Muscle of arm (tissue), 12 donors: ENCODE results near the gene PTPRN2. TPM values are rescaled to one million over a fixed set of nuclear protein-coding genes. Genes with fewer than 3 reads are reported as not detected.

ENCODE experiments used
- DNase-seq: peaks from one replicate; pipeline ENCODE4 v3.0.0-alpha.2; 2013
- polyA plus RNA-seq, 12 donors: library from polyadenylated mRNA; unstranded; fragments of 120-200 nt; gene quantifications; one replicate each; pipeline ENCODE4 v1.2.1, GENCODE V29; 2013; ENCODE audit not compliant: insufficient read length in 12 of 12

PTPRN2 gene
- polyA plus RNA-seq, 12 donors, result 1.6 to 8.7 (median 2.3) TPM; not detected in 1

DNA sequence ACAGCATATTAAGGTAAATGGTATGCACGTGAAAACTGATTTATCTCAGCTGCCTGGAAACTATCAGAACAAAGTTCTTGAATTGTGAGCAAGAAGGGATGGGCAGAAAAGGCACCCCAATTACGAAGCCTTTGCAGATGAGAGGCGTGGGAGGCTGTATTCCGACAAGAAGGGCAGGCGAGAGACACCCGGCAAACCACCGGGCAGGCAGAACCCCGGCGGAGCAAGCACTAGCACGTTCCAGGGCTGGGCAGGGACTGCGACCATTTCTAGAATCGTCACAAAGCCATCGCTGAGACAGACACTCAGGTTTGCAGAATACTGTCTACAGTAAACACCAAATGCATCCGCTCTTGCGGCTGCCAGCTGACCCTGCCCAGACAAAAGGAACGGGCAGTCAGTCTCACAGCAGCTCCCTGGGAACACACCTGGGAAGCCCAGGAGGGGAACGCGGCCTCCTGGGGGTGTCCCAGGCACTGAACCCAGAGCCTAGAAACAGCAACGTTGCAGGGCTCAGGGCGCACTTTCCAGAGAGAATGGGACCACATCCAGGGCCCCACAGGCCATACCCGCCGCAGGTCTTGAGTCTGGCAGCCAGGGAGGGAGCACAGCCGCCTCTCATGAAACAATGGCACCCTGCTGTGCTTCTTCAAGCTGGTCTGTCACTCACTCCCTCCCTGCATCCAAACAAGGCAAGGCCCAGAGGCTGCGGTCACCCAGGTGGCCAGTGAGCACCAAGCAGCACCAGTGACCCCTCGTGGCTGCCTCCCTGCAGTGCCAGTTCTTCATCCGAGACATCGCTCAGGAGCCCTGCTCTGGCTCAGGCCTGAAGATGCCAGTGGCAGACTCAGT lies 261.9 kb downstream of the PTPRN2 start:
- DNase-seq, result no peak

DNA sequence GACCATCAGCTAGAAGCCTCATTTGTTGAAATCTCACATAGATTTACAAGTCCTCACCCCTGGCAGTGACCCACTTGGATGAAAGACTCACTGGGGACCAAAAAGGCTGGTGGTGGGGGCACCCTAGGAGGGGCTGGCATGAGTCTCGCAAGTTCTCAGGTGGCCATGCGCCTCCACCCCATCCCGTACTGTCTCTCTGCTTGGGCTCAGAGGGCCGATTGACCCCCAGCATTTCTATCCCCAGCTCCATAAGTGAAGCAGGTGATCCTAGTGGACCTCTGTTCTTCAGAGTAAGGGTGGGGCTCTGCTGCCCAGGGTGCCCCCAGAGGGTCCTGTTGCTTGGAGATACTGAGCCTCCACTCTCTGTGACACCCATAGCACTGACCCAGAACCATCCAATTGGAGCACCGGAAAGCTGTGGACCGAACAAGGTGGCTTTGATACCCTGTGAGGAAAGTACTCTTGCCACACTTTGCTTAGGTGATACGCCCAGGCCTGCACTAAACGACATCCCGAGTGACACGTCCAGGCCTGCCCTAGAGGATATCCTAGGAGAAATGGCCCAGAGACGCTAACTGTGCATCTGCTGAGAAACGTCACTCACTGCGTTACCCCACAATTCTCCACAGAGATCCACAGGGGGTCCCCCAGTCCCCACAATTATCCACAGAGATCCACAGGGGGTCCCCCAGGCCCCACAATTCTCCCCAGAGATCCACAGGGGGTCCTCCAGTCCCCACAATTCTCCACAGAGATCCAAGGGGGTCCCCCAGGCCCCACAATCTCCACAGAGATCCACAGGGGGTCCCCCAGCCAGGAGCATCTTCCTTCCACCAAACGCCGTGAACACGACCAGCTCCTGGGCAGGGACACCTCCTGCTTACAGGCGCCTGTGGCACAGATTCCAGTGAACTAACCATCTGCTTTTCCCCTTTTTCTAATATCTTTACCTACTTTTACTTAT lies 262.9 kb downstream of the PTPRN2 start:
- no peak for DNase-seq

DNA sequence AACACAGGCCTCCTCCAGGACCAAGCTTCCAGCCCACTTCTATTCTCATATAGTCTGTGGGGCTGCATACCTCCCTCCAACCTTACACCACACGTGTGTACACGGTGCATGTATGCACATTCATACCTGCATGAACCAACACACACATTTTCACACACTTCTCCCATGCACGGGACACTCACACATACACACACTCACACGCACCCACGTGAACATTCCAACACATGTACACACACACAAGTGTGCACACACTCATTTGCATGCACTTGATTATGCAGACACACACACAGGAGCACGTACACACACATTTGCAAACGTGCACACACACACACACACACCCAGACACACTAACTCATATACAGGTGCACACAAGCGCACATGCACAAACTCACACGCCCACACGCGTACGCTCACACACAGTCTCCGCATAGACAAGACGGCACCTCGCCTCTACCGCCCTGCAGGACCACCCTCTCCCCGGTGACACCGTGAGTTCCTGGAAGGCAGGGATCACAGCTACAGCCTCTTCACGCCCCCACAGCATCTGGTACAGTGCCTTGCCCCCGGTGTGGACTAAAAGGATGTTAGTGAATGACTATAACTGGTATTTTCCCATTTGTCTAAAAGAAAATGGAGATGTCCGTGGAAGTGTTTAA lies 263.8 kb downstream of the PTPRN2 start:
- no peak for DNase-seq

DNA sequence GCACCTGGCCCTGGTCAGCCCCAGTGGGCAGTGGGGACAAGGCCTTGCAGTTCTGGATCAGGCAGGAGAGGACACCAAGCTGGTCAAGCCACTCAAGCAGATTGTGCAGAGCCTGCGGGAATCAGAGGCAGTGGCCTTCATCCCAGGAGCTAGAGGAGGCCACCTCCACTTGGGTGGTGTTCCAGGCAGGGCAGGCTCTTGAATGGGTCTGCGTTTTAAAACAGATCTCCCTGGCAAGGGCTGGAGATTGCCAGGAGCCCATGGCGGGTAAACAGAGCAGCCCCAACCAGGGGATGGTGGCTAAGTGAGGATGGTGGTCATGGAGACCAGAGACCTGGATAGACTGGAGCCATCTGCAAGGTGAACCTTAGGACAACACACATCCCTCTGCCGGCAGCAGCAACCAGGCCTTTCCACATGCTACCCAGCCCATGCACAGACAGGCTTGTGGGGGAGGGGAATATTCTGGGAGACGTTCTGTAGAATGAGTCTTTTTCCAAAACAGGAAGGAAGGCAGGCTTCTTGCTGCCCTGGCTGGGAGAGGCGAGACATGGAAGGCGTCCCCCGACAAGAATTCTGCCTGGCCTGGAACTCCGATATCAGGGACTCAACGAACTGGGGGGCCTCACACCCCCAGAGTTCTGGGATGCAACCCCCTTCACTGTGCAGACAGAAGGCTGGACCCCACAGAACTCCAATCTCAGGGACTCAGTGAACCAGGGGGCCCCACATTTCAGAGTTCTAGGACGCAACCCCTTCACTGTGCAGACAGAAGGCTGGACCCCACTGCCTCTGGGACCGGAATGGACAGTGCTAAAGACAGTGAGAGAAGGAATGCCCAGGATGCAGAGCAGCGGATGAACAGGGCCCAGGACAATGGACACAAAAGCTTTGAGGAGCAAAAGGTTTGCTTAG lies 264.8 kb downstream of the PTPRN2 start:
- no peak for DNase-seq

DNA sequence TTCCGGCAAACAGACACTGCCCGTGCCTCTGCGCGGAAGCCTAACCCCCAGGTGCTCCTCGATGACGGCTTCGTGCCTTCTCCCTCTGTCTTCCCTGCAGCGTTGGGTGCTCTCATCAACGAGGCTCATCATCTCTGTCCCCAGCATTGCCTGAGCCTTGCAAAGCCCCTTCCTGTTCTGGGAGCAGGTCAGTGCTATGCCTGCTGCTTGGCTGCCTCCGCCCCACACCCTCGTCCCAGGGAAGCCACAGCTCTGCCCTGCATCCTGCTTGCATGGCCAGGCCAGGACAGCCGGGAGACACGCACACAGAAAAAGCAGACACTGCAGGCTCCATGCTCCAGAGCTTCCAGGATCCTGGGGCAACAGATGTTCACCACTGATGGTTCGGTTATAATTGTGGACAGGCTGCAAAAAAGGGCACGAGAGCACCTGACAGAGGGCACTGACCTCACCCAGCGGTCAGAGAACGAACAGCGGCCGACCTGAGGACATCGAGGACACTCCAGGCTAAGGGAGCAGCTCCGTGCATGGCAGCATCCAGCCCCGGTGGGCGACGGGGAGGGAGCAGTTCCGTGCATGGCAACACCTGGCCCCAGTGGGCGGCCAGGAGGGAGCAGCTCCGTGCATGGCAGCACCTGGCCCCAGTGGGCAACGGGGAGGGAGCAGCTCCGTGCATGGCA lies 265.5 kb downstream of the PTPRN2 start:
- no peak for DNase-seq

DNA sequence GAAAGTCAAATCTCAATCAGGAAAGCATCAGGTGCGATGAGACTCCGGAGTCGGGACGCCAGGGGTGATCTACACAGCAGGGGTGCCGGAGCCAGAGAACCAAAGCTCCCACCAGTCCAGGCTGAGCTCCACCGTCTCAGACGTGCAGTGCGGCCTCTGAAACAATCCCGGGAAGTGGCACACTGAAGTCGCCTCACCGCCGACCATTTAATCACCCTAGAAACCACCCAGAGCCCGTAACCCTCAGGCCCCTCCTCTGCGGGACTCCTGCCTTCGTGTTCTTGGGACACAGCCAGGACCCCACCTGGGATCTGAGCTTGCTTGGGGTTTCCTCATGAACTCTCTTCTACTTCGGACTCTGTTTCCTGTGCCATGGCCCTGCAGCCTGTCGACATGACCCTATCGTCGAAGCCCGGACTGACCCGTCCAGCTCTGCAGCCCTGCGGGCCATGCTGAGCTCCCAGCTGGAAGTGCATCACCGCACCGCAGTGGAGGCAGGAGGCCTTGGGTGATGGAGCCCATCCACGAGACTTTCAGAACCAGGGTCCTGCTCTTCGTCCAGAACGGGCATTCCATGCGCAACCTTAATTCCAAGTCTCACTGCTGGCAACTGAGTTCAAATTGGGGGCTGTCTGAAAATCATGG lies 266.4 kb downstream of the PTPRN2 start:
- DNase-seq, result no peak

DNA sequence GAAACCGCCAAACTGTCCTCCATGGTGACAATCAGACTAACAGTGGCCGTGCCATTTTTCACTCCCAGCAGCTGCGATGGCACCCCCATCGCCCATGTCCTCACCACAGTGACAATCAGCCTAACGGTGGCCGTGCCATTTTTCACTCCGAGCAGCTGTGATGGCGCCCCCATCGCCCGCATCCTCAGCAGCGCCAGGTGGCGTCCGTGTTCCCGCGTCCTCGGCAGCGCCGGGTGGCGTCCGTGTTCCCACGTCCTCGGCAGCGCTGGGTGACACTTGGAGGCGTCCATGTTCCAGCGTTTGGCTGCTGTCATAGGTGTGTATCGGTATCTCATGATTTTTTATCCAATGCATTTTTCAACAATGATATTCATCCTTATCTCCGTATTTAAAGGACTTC lies 267.3 kb downstream of the PTPRN2 start:
- no peak for DNase-seq

DNA sequence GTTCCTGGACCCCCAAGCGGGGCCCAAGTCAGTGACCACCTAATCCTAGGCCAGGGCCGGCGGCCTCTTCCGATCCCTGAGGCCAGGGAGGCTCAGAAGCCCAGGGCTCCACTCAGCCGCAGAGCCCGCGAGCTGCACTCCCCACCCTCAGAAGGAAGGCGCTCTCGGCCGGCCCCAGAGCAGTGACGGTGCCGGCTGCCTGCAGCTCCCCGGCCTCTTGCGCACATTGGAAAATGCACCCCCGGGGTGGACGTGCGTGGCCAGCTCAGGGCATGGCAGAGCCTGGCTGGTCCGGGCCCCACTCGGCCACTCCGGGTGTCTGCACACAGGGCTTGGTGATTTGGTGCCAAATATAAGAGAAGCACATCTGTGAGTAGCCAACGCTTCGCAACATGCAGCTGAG lies 269.1 kb downstream of the PTPRN2 start:
- no peak for DNase-seq

DNA sequence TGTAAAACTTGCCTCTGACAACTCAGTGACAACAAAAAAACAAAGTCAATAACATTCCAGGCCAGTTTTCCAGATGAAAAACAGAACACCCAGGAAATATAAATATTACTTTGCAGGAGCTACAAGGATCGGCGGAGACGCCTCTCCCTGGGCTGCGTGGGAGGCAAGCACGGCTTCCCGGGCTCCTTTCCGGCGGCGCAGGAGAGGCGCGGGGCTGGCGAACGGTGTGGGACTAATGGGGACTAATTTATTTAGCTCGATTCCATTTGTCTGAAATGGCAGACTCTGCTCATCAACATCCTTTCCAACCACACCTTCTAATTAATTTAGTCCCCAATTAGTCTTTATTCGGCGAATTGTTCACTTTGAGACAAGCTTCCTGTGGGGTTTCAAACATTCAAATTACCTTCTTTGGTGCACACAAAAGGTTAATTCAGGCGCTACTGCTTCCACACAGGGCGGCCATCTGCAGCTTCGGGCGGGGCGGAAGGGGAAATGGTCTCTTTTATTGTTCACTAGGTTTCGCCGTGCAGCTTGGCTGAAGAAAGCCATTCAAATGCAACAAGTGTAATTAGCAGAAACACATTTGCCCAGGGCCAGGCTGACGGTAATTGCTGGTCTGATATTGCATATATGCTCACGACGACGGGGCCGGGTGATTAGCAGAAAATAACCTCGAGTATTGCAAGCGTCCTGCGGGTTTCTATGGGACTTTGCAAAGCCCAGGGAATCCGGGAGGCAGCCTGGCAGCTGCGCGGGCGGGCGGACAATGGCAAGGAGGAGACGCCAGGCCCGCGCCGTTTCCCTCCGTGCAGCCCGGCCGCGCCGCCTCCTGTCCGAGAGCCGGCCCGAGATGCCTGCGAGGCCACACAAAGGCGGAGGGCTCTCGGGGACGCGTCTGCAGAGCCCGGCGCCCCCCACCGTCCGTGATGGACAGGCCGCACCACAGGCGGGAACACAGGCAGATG lies 270.1 kb downstream of the PTPRN2 start:
- no peak for DNase-seq

DNA sequence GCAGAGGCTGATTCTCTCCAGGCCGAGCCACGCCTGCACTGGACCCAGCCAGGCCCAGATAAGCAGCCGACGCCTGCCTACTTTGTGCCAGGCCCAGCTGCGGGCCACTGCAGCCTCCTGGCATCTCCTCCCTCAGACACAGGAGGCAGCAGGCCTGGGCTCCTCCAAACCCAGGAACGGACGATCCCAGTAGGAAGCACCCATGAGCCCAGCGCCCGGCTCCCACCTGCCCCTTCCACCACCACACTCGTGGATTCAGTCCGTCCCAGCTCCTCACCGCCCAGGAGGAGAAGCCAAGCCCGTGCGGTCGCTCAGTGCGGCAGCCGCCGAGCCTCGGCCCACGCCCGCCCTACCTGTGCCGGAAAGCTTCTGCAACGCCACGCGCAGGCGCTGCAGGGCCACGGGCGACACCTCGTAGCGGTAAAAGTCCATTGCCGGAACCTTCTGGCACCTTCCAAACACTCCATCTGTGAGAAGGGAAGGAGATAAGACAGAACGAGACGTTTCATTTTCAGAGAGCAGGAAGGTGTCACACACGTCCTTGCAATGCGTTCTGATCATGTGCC lies 271.1 kb downstream of the PTPRN2 start:
- DNase-seq, result no peak

DNA sequence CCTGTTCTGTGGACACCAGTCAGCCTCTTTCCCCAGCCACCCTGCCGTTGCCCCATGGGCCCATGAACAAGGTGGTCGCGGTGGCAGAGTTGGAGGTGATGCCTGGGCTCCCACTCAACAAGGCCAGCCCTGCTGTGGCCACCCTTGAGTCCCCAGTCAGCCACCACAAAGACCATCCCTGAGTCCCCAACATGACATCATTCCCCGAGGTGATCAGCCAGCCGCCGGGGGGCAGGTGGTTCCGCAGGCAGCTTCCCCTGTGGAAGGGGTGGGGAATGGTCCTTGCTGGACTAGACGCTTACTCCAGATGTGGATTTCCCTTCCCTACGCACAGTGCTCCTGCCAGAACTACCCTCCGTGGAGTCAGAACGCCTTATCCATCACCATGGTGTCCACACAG lies 271.7 kb downstream of the PTPRN2 start:
- no peak for DNase-seq

DNA sequence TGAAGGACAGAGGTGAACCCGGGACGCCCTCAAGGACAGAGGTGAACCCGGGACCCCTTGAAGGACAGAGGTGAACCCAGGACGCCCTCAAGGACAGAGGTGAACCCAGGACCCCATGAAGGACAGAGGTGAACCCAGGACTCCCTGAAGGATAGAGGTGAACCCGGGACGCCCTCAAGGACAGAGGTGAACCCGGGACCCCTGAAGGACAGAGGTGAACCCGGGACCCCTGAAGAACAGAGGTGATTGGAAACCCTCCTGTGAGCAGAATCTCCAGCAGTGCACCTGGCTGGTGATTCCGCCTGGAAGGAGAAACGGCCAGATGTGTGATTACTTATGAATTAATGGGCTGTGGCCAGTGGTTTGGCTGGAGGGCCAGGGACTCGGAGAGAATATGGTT lies 272.3 kb downstream of the PTPRN2 start:
- no peak for DNase-seq

DNA sequence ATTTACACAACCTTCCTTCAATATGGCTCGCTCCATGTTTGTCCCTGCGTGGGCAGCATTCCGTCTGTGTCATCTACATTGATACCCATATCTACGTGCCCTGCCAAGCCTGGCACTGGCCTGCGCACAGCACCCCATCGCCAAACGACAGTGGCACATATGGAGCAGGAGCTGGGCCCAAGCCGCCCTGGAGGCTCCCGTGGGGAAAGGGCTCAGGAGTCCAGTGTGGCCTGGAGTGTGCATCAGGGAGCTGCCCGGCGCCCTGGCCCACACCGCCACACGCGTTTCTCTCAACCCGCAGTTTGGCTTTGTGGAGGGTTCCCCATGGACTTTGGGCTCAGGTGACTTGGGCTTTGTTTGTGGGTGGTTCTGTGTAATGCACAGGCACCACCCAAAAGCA lies 273.2 kb downstream of the PTPRN2 start:
- no peak for DNase-seq

DNA sequence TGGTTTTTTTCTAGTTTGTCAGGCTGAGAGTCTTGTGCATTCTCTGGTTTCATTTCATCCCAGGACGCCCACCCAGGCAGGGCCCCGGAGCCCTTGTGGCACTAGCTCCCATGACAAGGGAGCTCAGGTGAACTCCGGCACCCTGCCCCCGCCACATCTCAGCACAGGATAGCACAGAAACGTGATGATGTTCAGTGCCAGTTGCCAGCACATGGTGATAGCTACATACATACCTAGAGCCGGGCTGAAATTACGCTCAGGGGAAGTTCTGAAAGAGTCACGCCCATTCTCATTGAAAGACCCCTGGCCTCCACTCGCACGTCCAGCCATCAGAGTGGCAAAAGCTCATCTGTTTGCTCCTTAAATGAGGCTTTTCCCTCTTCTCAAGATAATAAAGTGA lies 273.7 kb downstream of the PTPRN2 start:
- DNase-seq, result no peak

DNA sequence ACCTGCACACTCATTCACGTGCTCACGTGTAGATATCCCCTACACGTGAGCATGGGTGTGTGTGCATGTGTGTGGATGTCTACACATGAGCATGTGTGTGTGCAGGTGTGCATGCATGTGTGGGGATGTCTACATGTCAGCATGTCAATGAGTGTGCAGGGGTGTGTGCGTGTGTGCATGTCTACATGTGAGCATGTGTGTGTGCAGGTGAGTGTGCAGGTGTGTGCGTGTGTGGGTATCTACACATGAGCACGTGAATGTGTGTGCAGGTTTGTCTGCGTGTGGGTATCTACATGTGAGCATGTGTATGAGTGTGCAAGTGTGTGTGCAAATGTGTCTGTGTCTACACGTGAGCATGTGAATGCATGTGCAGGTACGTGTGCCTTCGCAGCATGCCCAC lies 274.8 kb downstream of the PTPRN2 start:
- no peak for DNase-seq

DNA sequence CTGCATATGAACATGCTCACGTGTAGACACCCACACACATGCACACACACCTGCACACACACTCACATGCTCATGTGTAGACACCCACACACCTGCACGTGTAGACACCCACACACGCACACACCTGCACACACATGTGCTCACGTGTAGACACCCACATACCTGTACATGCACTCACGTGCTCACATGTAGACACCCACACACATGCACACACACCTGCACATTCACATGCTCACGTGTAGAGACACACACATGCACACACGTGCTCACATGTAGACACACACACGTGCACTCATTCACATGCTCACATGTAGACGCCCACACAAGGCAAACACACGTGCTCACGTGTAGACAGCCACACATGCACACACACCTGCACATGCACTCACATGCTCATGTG lies 275.8 kb downstream of the PTPRN2 start:
- DNase-seq, result no peak

DNA sequence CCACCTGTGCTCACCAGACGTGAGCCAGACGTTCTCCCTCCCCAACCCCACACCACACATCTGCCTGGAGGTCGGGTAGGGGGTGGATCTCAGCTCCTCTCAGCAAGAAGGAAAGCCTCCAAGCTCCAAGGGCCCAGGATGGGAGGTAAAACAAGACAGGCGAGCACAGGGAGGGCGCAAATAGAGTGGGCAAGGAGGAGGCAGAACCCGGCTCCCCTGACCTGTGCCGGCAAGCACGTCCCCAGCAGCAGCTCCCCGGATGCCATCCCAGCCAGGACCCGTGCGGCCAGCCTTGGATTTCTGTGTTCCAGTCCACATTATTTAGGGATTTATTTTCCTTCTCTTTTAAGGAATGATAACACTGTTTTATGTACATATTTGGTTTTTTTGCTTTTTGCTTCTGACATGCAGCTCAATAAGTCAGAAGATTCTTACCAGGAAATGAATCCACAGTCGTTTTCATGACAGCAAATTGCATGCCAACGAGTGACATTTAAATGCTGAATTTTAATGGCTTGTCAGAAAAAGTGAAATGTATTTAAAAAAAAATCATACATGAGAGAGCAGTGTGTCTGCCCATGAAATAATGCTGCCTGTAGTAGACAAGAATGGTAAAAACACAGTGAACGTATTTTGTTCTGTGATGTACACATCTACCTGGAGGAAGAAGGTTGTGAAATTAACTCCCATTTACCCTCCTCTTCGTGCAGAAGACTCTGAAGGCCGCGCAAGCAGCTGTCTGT lies 276.5 kb downstream of the PTPRN2 start:
- no peak for DNase-seq
